Right lobe of liver (tissue), 4 donors: Measurements from ENCODE around the gene FNDC3A.

Experiments
- CTCF ChIP-seq, 4 donors: fragments of 200-600 bp in 3 of 4; fragments of 450-650 bp in 1 of 4; IDR thresholded peaks; one replicate each; pipeline versions ENCODE4 v1.5.1 to v1.8.0; 2016 to 2022; ENCODE audit warnings: antibody characterized with exemption in 4 of 4, mild to moderate bottlenecking in 2 of 4
- POLR2A ChIP-seq: fragments of 450-650 bp; IDR thresholded peaks from one replicate; pipeline ENCODE4 v1.6.1; 2017; ENCODE audit warnings: antibody characterized with exemption, mild to moderate bottlenecking
- donor health status: DM: no; HTN: no; CAD: no.
- donor health status: DM: no; HTN: no; CAD: no.
- donor health status: DM: no; HTN: yes; CAD: no.

- TF ChIP-seq CTCF (IDR thresholded peaks at IDR 0.05) = no peak
- TF ChIP-seq POLR2A = no peak
Observed at GRCh38 chr13:49055021-49055420, 79.3 kb downstream of the FNDC3A start.
